Measurements from ENCODE around the gene GPR4.

DNA sequence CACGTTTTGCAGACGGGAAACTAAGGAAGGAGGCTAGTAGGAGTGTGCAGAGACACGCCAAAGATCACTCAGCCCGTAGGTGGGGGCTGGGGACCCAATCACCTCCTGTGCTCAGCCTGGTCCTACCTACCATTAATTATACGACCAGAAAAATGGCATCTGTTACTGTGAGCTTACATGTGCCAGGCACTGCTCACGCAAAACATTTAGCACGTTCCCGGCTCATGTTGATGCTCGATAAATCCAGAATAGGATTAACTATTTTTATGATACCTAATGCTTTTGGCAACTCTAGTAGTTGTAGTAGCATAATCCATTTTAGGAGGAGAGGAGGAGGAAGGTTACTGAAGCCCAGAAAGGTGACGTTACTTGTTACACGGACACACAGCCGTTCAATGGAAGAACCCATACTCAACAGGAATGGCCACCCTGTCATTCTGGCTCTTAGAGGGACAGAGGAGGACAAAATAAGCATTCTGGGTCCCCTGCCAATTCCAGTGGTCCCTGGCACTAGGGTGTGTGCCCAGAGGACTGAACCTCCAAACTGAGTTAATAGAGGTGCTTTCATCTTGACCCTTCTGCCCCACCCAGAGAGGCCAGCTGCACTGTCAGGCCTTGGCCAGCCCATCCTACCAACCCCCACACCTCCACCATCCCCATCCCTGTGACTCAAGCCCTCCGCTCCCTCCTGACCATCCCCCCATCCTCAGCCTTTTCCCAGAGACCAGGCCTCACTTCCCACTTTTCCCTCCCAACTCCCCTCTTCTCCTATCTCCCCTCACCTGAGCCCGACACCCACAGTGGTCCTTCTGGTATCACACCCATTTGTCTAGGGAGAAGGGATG lies 42.1 kb upstream of the GPR4 start:
- TF ChIP-seq, protein P1, sequence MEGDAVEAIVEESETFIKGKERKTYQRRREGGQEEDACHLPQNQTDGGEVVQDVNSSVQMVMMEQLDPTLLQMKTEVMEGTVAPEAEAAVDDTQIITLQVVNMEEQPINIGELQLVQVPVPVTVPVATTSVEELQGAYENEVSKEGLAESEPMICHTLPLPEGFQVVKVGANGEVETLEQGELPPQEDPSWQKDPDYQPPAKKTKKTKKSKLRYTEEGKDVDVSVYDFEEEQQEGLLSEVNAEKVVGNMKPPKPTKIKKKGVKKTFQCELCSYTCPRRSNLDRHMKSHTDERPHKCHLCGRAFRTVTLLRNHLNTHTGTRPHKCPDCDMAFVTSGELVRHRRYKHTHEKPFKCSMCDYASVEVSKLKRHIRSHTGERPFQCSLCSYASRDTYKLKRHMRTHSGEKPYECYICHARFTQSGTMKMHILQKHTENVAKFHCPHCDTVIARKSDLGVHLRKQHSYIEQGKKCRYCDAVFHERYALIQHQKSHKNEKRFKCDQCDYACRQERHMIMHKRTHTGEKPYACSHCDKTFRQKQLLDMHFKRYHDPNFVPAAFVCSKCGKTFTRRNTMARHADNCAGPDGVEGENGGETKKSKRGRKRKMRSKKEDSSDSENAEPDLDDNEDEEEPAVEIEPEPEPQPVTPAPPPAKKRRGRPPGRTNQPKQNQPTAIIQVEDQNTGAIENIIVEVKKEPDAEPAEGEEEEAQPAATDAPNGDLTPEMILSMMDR (conservative IDR thresholded peaks at IDR 0.05; ENCODE audit: low read depth, low read length), result no peak
- TF ChIP-seq EZH2 (IDR thresholded peaks at IDR 0.05; ENCODE audit: borderline replicate concordance, low read depth, low read length, poor library complexity, severe bottlenecking), result no peak

Data from A673 (cell line).